Gastrocnemius medialis (tissue), 4 donors: ENCODE results near the gene ROBO1. TPM values are rescaled to one million over a fixed set of nuclear protein-coding genes. Genes with fewer than 3 reads are reported as not detected.
A peak's percentile ranks its signal among the peaks of the same experiment; 100 is the strongest.

Source experiments
- ATAC-seq, 2 donors: fragments of 150-250 bp; one replicate each; pipeline ENCODE4 v1.9.1; 2016
- DNase-seq, 2 donors: peaks; one replicate each; pipeline ENCODE4 v3.0.0-alpha.2; 2019
- H3K27ac ChIP-seq, 4 donors: fragments of 200-600 bp; sonication (generic); 1 replicate in 1 of 4; 2 replicates in 3 of 4; pipeline ENCODE4 v1.5.1; 2016 to 2018; ENCODE audit warnings: mild to moderate bottlenecking in 2 of 4, moderate library complexity in 1 of 4
- H3K27me3 ChIP-seq, 3 donors: fragments of 200-600 bp; sonication (generic) in 2 of 3; 1 replicate in 1 of 3; 2 replicates in 2 of 3; pipeline versions ENCODE4 v1.5.1 to v1.6.0; 2016 to 2019; ENCODE audit warnings: mild to moderate bottlenecking in 1 of 3, moderate library complexity in 1 of 3
- H3K36me3 ChIP-seq, 2 donors: fragments of 200-600 bp; sonication (generic) in 1 of 2; one replicate each; pipeline ENCODE4 v1.5.1; 2017 to 2018
- H3K4me1 ChIP-seq, 2 donors: fragments of 200-600 bp; sonication (generic) in 1 of 2; one replicate each; pipeline ENCODE4 v1.5.1; 2016 to 2017; ENCODE audit warnings: mild to moderate bottlenecking in 2 of 2
- H3K4me3 ChIP-seq, 4 donors: fragments of 200-600 bp; sonication (generic) in 3 of 4; 1 replicate in 1 of 4; 2 replicates in 3 of 4; pipeline ENCODE4 v1.5.1; 2016 to 2019; ENCODE audit warnings: mild to moderate bottlenecking in 2 of 4
- H3K9me3 ChIP-seq, 3 donors: fragments of 200-600 bp; sonication (generic) in 2 of 3; 1 replicate in 1 of 3; 2 replicates in 2 of 3; pipeline ENCODE4 v1.5.1; 2016 to 2019
- CTCF ChIP-seq, 5 experiments: fragments of 450-650 bp in 3 of 5; fragments of 200-600 bp in 2 of 5; sonication (generic) in 2 of 5; IDR thresholded peaks in 4 of 5; conservative IDR thresholded peaks in 1 of 5; 1 replicate in 4 of 5; 2 replicates in 1 of 5; pipeline ENCODE4 v1.5.1; 2016 to 2019; ENCODE audit warnings: antibody characterized with exemption in 5 of 5, mild to moderate bottlenecking in 3 of 5, moderate library complexity in 3 of 5
- POLR2A ChIP-seq, 2 donors: fragments of 450-650 bp; IDR thresholded peaks; one replicate each; pipeline ENCODE4 v1.6.1; 2017; ENCODE audit warnings: antibody characterized with exemption in 2 of 2, mild to moderate bottlenecking in 2 of 2, moderate library complexity in 2 of 2
- in situ Hi-C, 4 donors: fragments of 200-750 bp; cut with MboI; loops; one replicate each; pipeline versions ENCODE4 v1.15.0 to v1.8.0; 2017; ENCODE audit warnings: low sequenced_read_pairs in 4 of 4
- intact Hi-C: fragments of 100-400 bp; cut with DNase I; formaldehyde crosslinking; loops from one replicate; pipeline ENCODE4 v1.15.1; 2023; ENCODE audit warnings: low total_unique reads
- total RNA-seq, 4 donors: library from RNA; depleted of rRNA; stranded (reverse); fragments of >200 nt; gene quantifications; one replicate each; pipeline versions ENCODE4 v1.1.0 to v1.2.3, GENCODE V29; 2016

The ROBO1 gene
- total RNA-seq, 4 donors from 2014 or later = 4.2 to 16.0 (median 9.5) TPM

DNA sequence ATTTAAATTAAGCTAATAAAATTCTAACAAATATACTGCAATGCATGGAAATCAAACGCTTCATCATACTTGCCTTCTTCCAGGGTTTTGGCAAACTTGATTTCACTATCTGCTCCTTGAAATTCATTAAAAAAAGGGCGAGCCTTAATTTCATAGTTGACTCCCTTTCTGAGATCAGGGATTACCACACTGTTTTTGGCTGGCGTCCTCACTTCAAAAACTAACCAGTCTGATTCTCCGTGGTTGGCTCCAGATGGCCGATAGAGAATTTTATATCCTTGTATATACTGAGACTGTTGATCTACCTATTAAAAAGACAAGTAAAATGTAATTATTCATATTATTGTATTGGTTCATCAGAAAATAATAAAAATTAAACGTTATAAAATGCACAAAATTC is 1106.8 kb downstream of the ROBO1 start:
- Histone ChIP-seq H3K4me3 (no peak overlapping the region), H3K9me3 (no peaks in the 10 kb centered on the region), H3K36me3 (no peaks in the 10 kb centered on the region), H3K4me1 (no peaks in the 10 kb centered on the region), H3K27ac (no peak overlapping the region), H3K27me3 (no peaks in the 10 kb centered on the region)
- DNase-seq (peak; percentile 14 to 24), ATAC-seq (peak in 1 of 2 donors; percentile 36)
- in situ Hi-C loops = loop anchor here (5.0 to 25.0 kb wide), 4 partner anchors 364 to 701 kb away; no protein-coding TSS in a partner anchor
- intact Hi-C loops = loop anchor here (5.0 kb wide), 1 partner anchor 701 kb away; no protein-coding TSS in a partner anchor
- no peak for TF ChIP-seq POLR2A (IDR thresholded peaks at IDR 0.05)
- no peak for TF ChIP-seq CTCF (IDR thresholded peaks at IDR 0.05 in 4 of 5, conservative IDR thresholded peaks at IDR 0.05 in 1 of 5)

- H3K36me3 ChIP-seq = no peaks in the 10 kb centered on the region
- in situ Hi-C loops (loop anchor here in 2 of 4 donors (25.0 kb wide), 1 partner anchor 703 kb away; no protein-coding TSS in a partner anchor), intact Hi-C loops (loop anchor here (1.0 kb wide), 1 partner anchor 373 kb away; no protein-coding TSS in a partner anchor)
- no peaks in the 10 kb centered on the region for H3K4me1 ChIP-seq
- DNase-seq (no peak), ATAC-seq (peak; percentile 16 to 27)
- H3K27ac ChIP-seq = no peak overlapping the region
- H3K9me3 ChIP-seq = no peaks in the 10 kb centered on the region
- H3K4me3 ChIP-seq = no peak overlapping the region
- no peaks in the 10 kb centered on the region for H3K27me3 ChIP-seq
- no peak for TF ChIP-seq POLR2A (IDR thresholded peaks at IDR 0.05)
- peak; percentile 52 to 68 (median 57) for TF ChIP-seq CTCF (IDR thresholded peaks at IDR 0.05 in 4 of 5, conservative IDR thresholded peaks at IDR 0.05 in 1 of 5)
Observed at GRCh38 chr3:78659386-78659987, 1108.3 kb downstream of the ROBO1 start.

DNA sequence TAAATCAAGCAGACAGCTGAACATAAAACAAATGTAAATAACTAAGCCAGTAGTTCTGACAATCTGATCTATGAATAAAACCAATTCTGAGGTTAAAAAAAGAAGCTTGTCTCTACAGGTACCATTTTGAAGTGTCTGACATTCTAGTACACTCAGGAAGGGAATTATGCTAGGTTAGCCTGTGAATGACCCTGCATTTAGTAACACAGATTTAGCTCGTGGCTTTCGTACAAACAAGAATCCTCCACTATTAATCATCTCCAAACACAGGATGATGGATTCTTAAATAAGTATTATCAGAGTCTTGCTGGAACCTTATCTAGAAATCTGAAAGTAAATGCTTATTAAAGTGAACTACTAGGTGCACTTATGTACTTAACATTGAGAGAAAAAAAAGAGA is 1120.1 kb downstream of the ROBO1 start:
- Histone ChIP-seq H3K27ac (no peak overlapping the region), H3K4me1 (no peaks in the 10 kb centered on the region), H3K27me3 (no peaks in the 10 kb centered on the region), H3K4me3 (no peak overlapping the region), H3K36me3 (no peaks in the 10 kb centered on the region), H3K9me3 (no peaks in the 10 kb centered on the region)
- ATAC-seq (no peak), DNase-seq (no peak)
- intact Hi-C loops = no loop called here
- in situ Hi-C loops = loop anchor here in 1 of 4 donors (25.0 kb wide), 1 partner anchor 1610 kb away; the partner anchor contains the start of gene ROBO2
- TF ChIP-seq CTCF (IDR thresholded peaks at IDR 0.05 in 4 of 5, conservative IDR thresholded peaks at IDR 0.05 in 1 of 5) = no peak
- TF ChIP-seq POLR2A (IDR thresholded peaks at IDR 0.05) = no peak

DNA sequence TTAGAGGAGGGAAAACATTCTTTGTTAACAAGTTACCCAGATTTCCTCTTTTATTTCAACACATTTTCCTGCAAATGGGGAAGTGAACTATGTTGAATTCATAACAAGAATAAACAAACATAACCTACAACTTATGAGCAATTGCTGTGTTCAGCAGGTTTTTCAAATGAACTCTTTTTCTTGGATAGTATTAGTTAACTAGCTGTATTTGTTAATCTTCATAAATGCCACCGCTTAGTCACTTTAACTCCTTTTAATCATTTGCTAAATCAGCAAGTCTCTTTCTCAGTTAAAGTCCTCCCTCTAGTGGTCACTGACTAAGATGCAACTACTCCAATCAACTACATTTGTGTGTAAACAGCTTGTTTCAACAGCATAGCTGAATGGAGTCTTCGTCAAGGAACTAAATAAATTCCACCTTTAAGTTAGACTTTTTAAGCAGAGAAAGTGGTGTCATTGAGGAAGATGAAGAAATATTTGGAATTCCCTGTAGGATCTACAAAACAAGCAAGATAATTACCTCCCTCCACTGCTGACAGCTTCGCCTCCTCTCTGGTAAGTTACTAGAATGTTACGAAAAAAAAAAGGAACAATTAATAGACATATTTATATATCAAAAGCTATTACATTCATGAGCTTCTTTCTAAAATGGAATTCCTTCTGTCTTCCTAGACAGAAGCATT is 1122.0 kb downstream of the ROBO1 start:
- intact Hi-C loops = no loop called here

More for the DNA sequence above, 1122.0 kb downstream of the ROBO1 start:
- TF ChIP-seq POLR2A (IDR thresholded peaks at IDR 0.05) (no peak), CTCF (IDR thresholded peaks at IDR 0.05 in 4 of 5, conservative IDR thresholded peaks at IDR 0.05 in 1 of 5) (peak; percentile 37 to 76 (median 65))
- Histone ChIP-seq H3K27me3 (no peaks in the 10 kb centered on the region), H3K4me1 (no peaks in the 10 kb centered on the region), H3K27ac (no peak overlapping the region), H3K4me3 (no peak overlapping the region), H3K36me3 (no peaks in the 10 kb centered on the region), H3K9me3 (no peaks in the 10 kb centered on the region)
- in situ Hi-C loops = loop anchor here in 1 of 4 donors (25.0 kb wide), 1 partner anchor 1608 kb away; the partner anchor contains the start of gene ROBO2
- DNase-seq = no peak
- peak; percentile 51 to 66 for ATAC-seq
